K562 (cell line): ENCODE measurements around the gene CCDC136. TPM values are rescaled to one million over a fixed set of nuclear protein-coding genes. Genes with fewer than 3 reads are reported as not detected.

Experiments
- C11orf30 ChIP-seq: fragments of 450-650 bp; IDR thresholded peaks from 2 replicates; pipeline ENCODE4 v1.6.1; 2016; ENCODE audit warnings: low read depth, mild to moderate bottlenecking
- CBFA2T3 ChIP-seq: fragments of 450-650 bp; IDR thresholded peaks from 2 replicates; pipeline ENCODE4 v1.6.1; 2017
- CHD2 ChIP-seq: IDR thresholded peaks from 2 replicates; pipeline ENCODE4 v1.6.1; 2011; ENCODE audit warnings: low read depth, low read length
- DMBX1 ChIP-seq: fragments of 250-450 bp; sonication (Bioruptor Pico); IDR thresholded peaks from 2 replicates; pipeline ENCODE4 v1.8.0; 2022; ENCODE audit warnings: inconsistent platforms, mild to moderate bottlenecking, moderate library complexity, borderline replicate concordance
- HLTF ChIP-seq: fragments of 450-650 bp; IDR thresholded peaks from 2 replicates; pipeline ENCODE4 v1.6.1; 2016
- HNRNPH1 ChIP-seq: fragments of 200-400 bp; formaldehyde crosslinking; optimal IDR thresholded peaks from 2 replicates; pipeline ENCODE3; 2017; ENCODE audit warnings: low read depth, mild to moderate bottlenecking, low read length, moderate library complexity
- ILK ChIP-seq: fragments of 450-650 bp; IDR thresholded peaks from 2 replicates; pipeline ENCODE4 v1.6.1; 2016; ENCODE audit warnings: missing genetic modification characterization, low read depth, mild to moderate bottlenecking, missing compliant biosample characterization, moderate library complexity, borderline replicate concordance
- KLF13 ChIP-seq: fragments of 450-650 bp; IDR thresholded peaks from 2 replicates; pipeline ENCODE4 v1.6.1; 2016; ENCODE audit warnings: missing genetic modification characterization, low read depth, mild to moderate bottlenecking, missing compliant biosample characterization, moderate library complexity, borderline replicate concordance
- NCOA2 ChIP-seq, 2 experiments: fragments of 450-650 bp; IDR thresholded peaks; 2 replicates each; pipeline ENCODE4 v1.6.1; 2018; ENCODE audit warnings: mild to moderate bottlenecking in 2 of 2, moderate library complexity in 1 of 2; ENCODE audit not compliant: partially characterized antibody in 2 of 2
- NEUROD1 ChIP-seq: fragments of 150-350 bp; IDR thresholded peaks from 2 replicates; pipeline ENCODE4 v1.6.1; 2014; ENCODE audit warnings: borderline replicate concordance, low read length, low read depth; ENCODE audit not compliant: partially characterized antibody
- NRF1 ChIP-seq, 2 experiments: fragments of 450-650 bp; IDR thresholded peaks in 1 of 2; conservative IDR thresholded peaks in 1 of 2; 2 replicates each; pipeline ENCODE4 v1.6.1; 2014; ENCODE audit warnings: mild to moderate bottlenecking in 2 of 2
- RERE ChIP-seq: sonication (generic); formaldehyde crosslinking; IDR thresholded peaks from 2 replicates; pipeline ENCODE4 v1.8.0; 2023; ENCODE audit warnings: missing genetic modification reagents, mild to moderate bottlenecking, borderline replicate concordance
- ZNF146 ChIP-seq: IDR thresholded peaks from one replicate; pipeline ENCODE4 v1.6.1; 2018; ENCODE audit warnings: missing compliant biosample characterization; ENCODE audit not compliant: unreplicated experiment
- ZNF586 ChIP-seq: fragments of 450-650 bp; formaldehyde crosslinking; conservative IDR thresholded peaks from 2 replicates; pipeline ENCODE4 v1.4.0; 2020; ENCODE audit warnings: mild to moderate bottlenecking, moderate library complexity
- ZNF655 ChIP-seq: fragments of 250-450 bp; sonication (Bioruptor Pico); IDR thresholded peaks from 2 replicates; pipeline ENCODE4 v1.5.0; 2021
- ZNF778 ChIP-seq: fragments of 450-650 bp; formaldehyde crosslinking; IDR thresholded peaks from 2 replicates; pipeline ENCODE4 v1.4.0; 2020; ENCODE audit warnings: mild to moderate bottlenecking, moderate library complexity
- polyA plus RNA-seq, 8 experiments: library from polyadenylated mRNA; depleted of rRNA in 4 of 8; stranded (reverse) in 5 of 8; unstranded in 3 of 8; fragments of >200 nt; fragmentation: Nextera tagmentation in 2 of 8; fragmentation: Illumina TruSeq in 1 of 8; extraction: Ambion mirVana in 2 of 8; extraction: Trizol in 1 of 8; gene quantifications; 2 replicates each; pipeline versions ENCODE4 v1.2.1 to v1.2.3, GENCODE V29; 2011 to 2014; ENCODE audit warnings: inconsistent platforms in 1 of 8, missing spikeins in 1 of 8
- total RNA-seq, 7 experiments: library from RNA; depleted of rRNA in 6 of 7; stranded (reverse); fragments of >200 nt in 6 of 7; fragmentation: Illumina TruSeq in 2 of 7; extraction: Trizol in 2 of 7; gene quantifications; 2 replicates each; pipeline versions ENCODE4 v1.2.1 to v1.2.3, GENCODE V29; 2011 to 2021; ENCODE audit warnings: low replicate concordance in 1 of 7
- TF ChIP-seq, protein P1 (sequence below): fragments of 450-650 bp; conservative IDR thresholded peaks from 2 replicates; pipeline ENCODE4 v1.6.1; 2016; ENCODE audit warnings: missing genetic modification characterization, low read depth, mild to moderate bottlenecking, control low read depth, missing compliant biosample characterization
- TF ChIP-seq, protein P2 (sequence below): fragments of 450-650 bp; formaldehyde crosslinking; IDR thresholded peaks from 2 replicates; pipeline ENCODE4 v1.4.0; 2020; ENCODE audit warnings: mild to moderate bottlenecking

Gene CCDC136
- total and polyA plus RNA-seq, 9 of the 15 experiments (the other 6 are each of a cell fraction or from before 2014, with no cell fraction given), result 2.4 to 40.8 (median 26.5) TPM

GRCh38 chr7:128831994-128832879 is 40.5 kb downstream of the CCDC136 start (continued):
- TF ChIP-seq ZNF655 (CRISPR knock-in tag) (no peak), NEUROD1 (peak; percentile 60), RERE (no peak), CBFA2T3 (peak; percentile 88), ZNF146 (CRISPR knock-in tag) (no peak), NRF1 (conservative IDR thresholded peaks at IDR 0.05 in 1 of 2, IDR thresholded peaks at IDR 0.05 in 1 of 2) (peak; percentile 14 to 17; a peak in 1 of 4 replicates), KLF13 (tag) (peak; percentile 30; the same call in 1 of the 2 replicates), ILK (no peak), ZNF586 (CRISPR knock-in tag) (no peak), C11orf30 (peak; percentile 87), HLTF (peak; percentile 65), DMBX1 (CRISPR knock-in tag) (no peak), NCOA2 (IDR thresholded peaks at IDR 0.05; ENCODE audit: partially characterized antibody in 2 of 2) (no peak), HNRNPH1 (no peak), CHD2 (no peak), ZNF778 (CRISPR knock-in tag) (no peak)
- TF ChIP-seq, protein P1, sequence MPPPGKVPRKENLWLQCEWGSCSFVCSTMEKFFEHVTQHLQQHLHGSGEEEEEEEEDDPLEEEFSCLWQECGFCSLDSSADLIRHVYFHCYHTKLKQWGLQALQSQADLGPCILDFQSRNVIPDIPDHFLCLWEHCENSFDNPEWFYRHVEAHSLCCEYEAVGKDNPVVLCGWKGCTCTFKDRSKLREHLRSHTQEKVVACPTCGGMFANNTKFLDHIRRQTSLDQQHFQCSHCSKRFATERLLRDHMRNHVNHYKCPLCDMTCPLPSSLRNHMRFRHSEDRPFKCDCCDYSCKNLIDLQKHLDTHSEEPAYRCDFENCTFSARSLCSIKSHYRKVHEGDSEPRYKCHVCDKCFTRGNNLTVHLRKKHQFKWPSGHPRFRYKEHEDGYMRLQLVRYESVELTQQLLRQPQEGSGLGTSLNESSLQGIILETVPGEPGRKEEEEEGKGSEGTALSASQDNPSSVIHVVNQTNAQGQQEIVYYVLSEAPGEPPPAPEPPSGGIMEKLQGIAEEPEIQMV (tag), result no peak
- TF ChIP-seq, protein P2, sequence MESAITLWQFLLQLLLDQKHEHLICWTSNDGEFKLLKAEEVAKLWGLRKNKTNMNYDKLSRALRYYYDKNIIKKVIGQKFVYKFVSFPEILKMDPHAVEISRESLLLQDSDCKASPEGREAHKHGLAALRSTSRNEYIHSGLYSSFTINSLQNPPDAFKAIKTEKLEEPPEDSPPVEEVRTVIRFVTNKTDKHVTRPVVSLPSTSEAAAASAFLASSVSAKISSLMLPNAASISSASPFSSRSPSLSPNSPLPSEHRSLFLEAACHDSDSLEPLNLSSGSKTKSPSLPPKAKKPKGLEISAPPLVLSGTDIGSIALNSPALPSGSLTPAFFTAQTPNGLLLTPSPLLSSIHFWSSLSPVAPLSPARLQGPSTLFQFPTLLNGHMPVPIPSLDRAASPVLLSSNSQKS, result no peak
